Stimulated activated memory B cell treated with anti-CD40 and anti-IgM and Interleukin-4, amounts not matched to agents 10 μg/mL and 1 μg/mL and 100 μg/mL, for 72 hours (primary cell): ENCODE results near the gene SYT8.

Experiments used
- ATAC-seq: fragments of 150-1000 bp; cut with Tn5 transposase; 2 replicates; pipeline ENCODE4 v1.10.0; 2021
- H3K27ac Mint-ChIP-seq: one replicate; pipeline ENCODE4 v1.8.0; 2022; ENCODE audit warnings: mild to moderate bottlenecking, mixed read lengths
- H3K27me3 Mint-ChIP-seq: one replicate; pipeline ENCODE4 v1.8.0; 2022; ENCODE audit warnings: mixed read lengths
- H3K36me3 Mint-ChIP-seq: one replicate; pipeline ENCODE4 v1.8.0; 2022; ENCODE audit warnings: mixed read lengths
- H3K4me1 Mint-ChIP-seq: one replicate; pipeline ENCODE4 v1.8.0; 2022; ENCODE audit warnings: mixed read lengths
- H3K4me3 Mint-ChIP-seq: one replicate; pipeline ENCODE4 v1.8.0; 2022; ENCODE audit warnings: mild to moderate bottlenecking, moderate library complexity, mixed read lengths
- H3K9me3 Mint-ChIP-seq: one replicate; pipeline ENCODE4 v1.8.0; 2022; ENCODE audit warnings: mixed read lengths

SYT8 gene

DNA sequence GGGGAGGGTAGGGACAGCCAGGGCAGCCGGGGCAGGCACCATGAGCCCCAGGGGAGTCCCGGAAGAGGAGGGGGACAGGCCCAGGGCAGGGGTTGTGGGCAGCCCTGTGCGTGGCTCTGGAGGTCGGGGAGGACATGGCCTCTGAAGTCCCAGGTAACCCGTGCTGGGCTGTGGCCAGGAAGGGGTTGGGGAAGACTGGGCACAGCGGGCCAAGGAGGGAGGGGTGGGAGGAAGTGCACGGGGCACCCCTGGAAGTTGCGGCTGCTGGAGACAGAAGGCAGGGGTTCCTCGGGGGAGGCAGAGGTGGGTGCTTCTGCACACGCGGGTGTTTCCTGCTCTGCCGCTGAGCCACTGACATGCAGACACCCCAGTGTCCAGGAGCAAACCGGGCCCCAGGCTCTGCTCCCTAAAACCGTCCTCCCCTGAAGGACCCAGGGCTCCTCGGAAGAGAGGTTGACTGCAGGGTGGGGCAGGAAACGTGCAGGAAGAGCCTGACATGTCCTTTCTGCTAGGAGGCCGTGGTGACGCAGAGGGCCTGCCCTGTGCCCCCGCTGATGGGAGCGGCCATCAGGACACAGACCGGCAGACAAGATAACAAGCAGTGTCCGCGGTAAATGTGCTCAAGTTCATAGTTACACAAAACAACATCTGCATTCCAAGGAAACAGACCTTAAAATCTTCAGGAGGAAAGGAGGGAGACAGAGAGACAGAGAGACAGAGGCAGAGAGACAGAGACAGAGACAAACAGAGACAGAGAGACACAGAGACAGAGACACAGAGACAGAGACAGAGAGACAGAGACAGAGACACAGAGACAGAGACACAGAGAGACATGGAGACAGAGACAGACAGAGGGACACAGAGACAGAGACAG, 9.7 kb downstream of the SYT8 start:
- H3K4me1 Mint-ChIP-seq, result peaks cover 91% of the 10 kb centered on the region
- H3K27me3 Mint-ChIP-seq, result no peaks in the 10 kb centered on the region
- H3K4me3 Mint-ChIP-seq, result peak overlapping the region; percentile 10
- H3K36me3 Mint-ChIP-seq, result no peaks in the 10 kb centered on the region
- ATAC-seq, result no peak
- no peaks in the 10 kb centered on the region for H3K9me3 Mint-ChIP-seq
- H3K27ac Mint-ChIP-seq, result peak overlapping the region; percentile 75

DNA sequence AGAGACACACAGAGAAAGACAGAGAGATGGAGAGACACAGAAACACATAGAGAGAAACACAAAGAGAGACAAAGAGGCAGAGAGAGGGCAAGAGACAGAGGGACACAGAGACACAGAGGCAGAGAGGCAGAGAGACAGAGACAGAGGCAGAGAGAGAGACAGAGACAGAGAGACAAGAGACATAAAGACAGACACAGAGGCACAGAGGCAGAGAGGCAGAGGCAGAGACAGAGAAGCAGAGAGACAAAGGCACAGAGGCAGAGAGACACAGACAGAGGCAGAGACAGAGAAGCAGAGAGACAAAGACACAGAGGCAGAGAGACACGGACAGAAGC, 10.3 kb downstream of the SYT8 start:
- no peak for ATAC-seq
- H3K27ac Mint-ChIP-seq, result peak overlapping the region; percentile 75
- H3K4me1 Mint-ChIP-seq, result peaks cover 91% of the 10 kb centered on the region
- H3K4me3 Mint-ChIP-seq, result peak overlapping the region; percentile 10
- H3K27me3 Mint-ChIP-seq, result no peaks in the 10 kb centered on the region
- H3K36me3 Mint-ChIP-seq, result no peaks in the 10 kb centered on the region
- no peaks in the 10 kb centered on the region for H3K9me3 Mint-ChIP-seq

DNA sequence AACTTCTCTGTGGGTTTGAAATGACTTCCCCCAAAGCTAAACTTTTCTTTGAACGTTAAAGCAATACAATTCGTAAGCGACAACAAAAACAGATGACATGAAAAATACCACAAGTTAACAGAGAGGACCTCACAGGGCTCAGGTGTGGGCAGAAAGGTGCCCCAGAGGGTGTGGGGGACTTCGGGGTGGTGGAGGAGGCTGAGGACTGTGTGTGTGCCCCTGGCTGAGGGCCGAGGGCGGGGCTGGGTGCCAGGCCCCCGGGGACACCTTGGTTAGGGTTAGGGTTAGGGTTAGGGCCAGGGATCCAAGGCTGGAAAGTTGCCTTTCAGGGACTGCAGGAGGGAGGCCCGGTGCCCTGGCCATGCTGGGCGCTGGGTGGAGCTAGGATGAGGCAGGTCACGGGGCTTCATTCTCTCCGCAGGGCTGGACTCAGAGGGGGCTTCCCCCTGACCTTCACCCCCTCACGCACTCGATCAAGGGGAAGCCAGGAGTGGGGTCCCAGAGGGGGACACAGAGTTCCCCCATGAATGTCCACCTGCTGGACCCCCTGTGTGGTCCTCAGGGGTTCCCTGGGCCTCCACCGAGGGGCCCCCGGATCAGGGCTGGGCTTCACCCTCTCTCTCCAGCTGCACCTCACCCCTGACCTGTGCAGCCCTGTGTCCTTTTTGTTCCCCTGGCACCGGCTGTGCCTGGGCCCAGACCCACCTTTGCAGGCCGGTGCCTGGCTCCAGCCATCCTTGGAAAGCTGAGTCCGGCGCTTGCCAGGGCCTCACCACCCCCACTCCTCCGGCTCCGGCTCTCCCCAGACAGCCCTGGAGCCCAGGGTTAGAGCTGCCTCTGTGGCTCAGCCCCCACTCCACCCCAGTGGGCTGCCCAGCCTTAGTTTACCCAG, 11.0 kb downstream of the SYT8 start:
- H3K4me3 Mint-ChIP-seq, result no peak overlapping the region
- H3K4me1 Mint-ChIP-seq, result peaks cover 91% of the 10 kb centered on the region
- ATAC-seq, result no peak
- no peaks in the 10 kb centered on the region for H3K36me3 Mint-ChIP-seq
- peak overlapping the region; percentile 99 for H3K27ac Mint-ChIP-seq
- no peaks in the 10 kb centered on the region for H3K27me3 Mint-ChIP-seq
- H3K9me3 Mint-ChIP-seq, result no peaks in the 10 kb centered on the region

DNA sequence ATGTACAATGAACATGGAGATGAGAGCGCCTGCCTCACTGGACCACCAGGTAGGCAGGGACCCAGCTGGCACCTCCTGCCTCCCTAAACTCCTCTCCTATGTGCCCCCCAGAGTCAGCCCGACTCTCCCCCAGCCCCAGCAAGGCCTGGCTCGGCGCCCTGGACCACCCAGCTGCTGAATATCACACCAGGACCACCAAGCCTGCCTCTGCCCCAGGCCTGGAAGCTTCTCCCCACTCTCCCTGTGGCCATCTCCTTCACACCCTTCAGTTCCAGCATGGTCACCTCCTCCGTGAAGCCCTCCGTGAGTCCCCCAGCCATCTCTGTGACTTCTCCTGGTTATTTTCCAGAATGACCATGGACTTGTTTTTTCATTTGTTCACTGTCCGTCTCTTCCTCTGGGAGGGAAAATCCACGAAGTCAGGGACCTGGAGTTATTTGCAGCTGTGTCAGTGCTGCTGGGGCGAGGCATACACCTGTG, 11.7 kb downstream of the SYT8 start:
- H3K27me3 Mint-ChIP-seq, result no peaks in the 10 kb centered on the region
- no peaks in the 10 kb centered on the region for H3K9me3 Mint-ChIP-seq
- H3K4me1 Mint-ChIP-seq, result peaks cover 91% of the 10 kb centered on the region
- H3K27ac Mint-ChIP-seq, result peak overlapping the region; percentile 99
- no peak for ATAC-seq
- no peaks in the 10 kb centered on the region for H3K36me3 Mint-ChIP-seq
- no peak overlapping the region for H3K4me3 Mint-ChIP-seq

DNA sequence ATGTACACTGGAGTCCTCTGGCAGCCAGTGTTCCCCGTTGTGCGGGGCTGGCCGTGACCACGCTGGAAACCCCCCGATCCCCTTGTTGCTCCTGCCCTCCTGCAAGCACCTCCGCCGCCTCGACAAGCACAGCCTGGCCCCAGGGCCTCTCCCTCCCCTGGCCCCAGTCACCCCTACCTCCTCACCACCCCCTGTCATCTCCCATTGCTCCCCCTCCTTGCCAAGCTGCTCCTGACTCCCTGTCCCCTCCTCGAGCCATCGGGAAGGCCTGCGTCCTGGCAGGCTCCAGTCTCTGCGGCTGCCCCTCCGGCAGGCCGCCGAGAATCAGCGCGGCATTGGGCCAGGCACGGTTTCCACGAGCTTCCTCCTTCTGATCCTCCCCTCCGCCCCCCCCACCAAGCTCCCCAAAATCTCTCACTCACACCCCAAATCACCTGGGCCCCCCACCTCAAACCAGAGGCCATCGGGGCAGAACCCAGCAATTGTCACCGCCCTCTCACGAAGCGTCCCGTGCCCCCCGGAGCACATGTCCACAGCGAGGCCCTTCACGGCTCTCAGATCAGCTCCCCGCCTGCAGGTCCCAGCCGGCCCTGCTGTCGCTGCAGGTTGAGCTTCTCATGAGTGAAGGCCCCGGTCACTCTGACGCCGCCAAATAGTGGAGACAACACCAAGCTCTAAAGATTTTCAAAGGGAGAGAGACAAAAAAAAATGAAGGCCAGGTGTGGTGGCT, 12.4 kb downstream of the SYT8 start:
- Mint-ChIP-seq H3K27ac (peak overlapping the region; percentile 99), H3K4me1 (peaks cover 96% of the 10 kb centered on the region), H3K36me3 (no peaks in the 10 kb centered on the region), H3K9me3 (no peaks in the 10 kb centered on the region), H3K4me3 (no peak overlapping the region), H3K27me3 (no peaks in the 10 kb centered on the region)
- no peak for ATAC-seq

DNA sequence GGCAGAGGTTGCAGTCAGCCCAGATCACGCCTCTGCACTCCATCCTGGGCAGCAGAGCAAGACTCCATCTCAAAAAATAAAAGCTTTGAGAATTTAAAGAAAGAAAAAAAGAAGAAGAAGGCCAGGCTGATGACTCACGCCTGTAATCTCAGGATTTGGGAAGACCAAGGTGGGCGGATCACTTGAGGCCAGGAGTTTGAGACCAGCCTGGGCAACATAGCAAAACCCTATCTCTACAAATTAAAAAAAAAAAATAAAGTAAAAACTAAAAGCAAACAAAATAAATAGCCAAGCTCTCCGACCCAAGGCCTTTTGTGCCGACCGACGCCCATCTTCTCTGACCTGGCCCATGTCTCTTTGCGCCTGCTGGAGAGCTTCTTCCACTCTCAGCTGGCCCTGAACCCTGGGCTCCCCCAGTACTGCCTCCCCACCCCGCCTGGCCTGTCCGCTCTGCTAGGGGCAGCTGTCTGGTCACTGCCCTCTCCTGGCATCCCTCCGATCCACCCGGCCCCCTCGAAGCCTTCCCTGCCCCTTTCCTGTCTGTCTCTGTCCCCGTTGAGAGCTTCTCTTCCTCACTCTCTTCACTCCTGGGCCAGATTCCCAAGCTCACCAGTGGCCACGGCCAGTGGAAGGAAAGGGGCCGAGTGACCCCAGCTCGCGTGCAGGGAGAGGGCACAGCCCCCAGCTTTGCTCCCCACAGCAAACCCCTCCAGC, 13.3 kb downstream of the SYT8 start:
- H3K36me3 Mint-ChIP-seq, result peaks cover 4% of the 10 kb centered on the region
- H3K27ac Mint-ChIP-seq, result peak overlapping the region; percentile 99
- peaks cover 100% of the 10 kb centered on the region for H3K4me1 Mint-ChIP-seq
- no peak for ATAC-seq
- H3K9me3 Mint-ChIP-seq, result no peaks in the 10 kb centered on the region
- no peak overlapping the region for H3K4me3 Mint-ChIP-seq
- no peaks in the 10 kb centered on the region for H3K27me3 Mint-ChIP-seq

DNA sequence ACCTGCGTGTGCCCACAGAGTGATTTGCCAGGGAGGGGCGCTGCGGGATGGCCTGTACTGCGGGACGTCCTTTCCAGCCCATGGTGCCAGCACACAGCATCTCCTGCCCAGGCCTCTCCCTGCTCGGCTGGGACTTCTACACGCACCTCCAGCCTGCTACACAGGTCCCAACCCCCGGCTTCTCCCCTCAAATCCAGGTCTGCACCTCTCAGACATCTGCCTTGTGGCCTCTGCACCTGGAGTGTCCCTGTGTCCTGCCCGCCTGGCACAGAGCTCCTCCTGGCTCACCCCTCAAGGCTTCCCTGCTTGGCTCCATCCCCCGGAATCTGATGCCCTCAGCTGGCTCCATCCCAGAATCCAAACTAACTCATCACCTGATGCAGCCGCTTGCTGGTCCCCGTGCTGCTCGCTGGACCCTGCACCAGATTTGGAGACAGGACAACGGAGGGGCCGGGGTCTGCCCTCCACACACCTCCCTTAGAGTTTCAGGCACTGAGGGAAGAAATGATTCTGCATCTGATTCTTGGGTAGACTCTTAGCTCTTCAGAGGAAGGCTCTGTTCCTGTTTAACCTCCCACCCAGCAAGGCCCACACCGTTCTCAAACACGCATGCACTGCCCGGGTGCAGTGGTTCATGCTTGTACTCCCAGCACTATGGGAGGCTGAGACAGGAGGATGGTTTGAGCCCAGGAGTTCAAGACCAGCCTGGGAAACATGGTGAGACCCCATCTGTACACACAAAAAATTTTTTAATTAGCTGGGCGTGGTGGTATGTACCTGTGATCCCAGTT, 14.0 kb downstream of the SYT8 start:
- H3K4me1 Mint-ChIP-seq, result peaks cover 93% of the 10 kb centered on the region
- no peaks in the 10 kb centered on the region for H3K27me3 Mint-ChIP-seq
- H3K4me3 Mint-ChIP-seq, result no peak overlapping the region
- peaks cover 9% of the 10 kb centered on the region for H3K36me3 Mint-ChIP-seq
- H3K27ac Mint-ChIP-seq, result peak overlapping the region; percentile 99
- no peak for ATAC-seq
- no peaks in the 10 kb centered on the region for H3K9me3 Mint-ChIP-seq

DNA sequence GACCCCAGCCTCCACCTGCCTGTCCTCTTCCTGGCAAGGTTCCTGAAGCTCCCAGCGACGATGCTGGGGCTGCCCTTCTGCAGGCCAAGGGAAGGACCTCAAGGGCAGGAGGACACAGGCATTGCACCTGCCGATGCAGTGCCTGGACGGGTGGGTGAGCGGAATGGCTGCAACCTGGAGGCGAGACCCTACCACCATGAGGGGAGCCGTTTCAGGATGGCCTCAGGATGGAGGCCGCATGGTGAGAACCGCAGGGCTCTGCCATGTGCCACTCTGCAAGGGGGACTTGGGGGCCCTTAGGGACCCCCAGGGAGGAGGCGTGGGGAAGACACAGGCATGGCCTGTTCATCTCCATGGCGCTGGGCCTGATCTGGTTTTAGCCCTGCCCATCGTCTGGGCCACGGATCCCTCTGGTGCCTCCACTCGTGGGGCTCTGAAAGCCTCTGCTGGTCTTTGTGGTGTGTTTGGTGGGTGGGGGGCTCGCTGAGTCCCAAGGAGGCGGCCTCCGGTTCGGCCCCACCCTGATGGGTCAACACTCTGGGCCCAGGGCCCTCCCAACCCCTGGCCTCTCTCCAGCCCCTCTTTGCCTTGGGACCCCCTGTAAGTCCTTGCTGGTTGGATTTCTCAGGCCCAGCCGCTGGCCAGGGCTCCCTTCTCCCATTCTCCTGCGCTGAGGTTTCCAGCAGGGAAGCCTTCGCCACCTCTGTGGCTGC, 16.8 kb downstream of the SYT8 start:
- peaks cover 79% of the 10 kb centered on the region for H3K4me1 Mint-ChIP-seq
- peak overlapping the region; percentile 99 for H3K27ac Mint-ChIP-seq
- H3K27me3 Mint-ChIP-seq, result no peaks in the 10 kb centered on the region
- no peak for ATAC-seq
- no peaks in the 10 kb centered on the region for H3K9me3 Mint-ChIP-seq
- peak overlapping the region; percentile 99 for H3K4me3 Mint-ChIP-seq
- peaks cover 17% of the 10 kb centered on the region for H3K36me3 Mint-ChIP-seq

DNA sequence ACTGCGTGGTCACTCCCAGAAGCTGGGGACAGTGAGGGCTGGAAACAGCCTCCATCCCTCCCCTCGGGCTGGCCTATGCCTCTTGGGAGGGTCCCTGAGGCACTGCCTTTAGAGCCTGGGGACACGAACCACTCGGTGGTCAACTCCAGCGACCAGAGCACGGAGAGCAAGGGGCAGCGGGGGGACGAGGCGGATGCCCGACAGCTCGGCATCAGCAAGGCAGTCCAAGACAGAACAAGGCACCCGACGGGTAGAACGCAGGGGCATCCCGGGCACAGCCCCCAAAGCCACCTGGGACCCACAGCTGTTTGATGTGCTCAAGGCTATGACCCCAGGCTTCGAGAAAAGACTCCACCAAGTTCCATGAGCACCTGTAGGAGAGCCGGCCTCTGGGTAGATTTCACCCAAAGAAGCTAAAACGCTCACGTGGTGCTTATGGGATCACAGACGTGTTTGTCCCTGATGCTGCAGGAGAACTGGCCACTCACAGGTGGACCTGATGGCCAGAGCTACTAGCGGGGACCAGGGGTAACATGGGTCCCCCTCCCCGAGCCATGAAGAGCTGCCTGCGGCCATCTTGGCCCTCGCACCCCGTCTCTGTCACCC, 17.6 kb downstream of the SYT8 start:
- no peaks in the 10 kb centered on the region for H3K27me3 Mint-ChIP-seq
- no peak for ATAC-seq
- peak overlapping the region; percentile 99 for H3K27ac Mint-ChIP-seq
- H3K36me3 Mint-ChIP-seq, result peaks cover 17% of the 10 kb centered on the region
- no peaks in the 10 kb centered on the region for H3K9me3 Mint-ChIP-seq
- H3K4me3 Mint-ChIP-seq, result peak overlapping the region; percentile 99
- peaks cover 71% of the 10 kb centered on the region for H3K4me1 Mint-ChIP-seq

DNA sequence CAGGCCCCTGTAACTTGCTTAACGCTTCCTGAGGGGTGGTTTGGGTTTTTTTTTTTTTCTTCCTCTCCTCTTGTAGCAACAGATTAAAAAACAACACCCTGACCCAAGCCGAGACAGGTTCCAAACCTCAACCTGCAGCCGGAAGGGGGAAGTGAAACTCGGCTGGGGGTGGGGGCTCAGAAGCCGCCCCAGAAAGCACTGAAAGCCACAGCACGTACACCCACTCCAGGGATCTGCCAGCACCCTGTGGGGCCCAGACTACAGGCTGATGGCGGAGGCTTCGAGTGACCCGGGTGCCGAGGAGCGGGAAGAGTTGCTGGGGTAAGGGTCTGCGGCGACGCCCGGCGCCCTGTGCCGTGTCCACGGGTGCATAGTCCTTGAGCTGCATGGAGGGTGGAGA, 18.1 kb downstream of the SYT8 start, which contains the start of gene LSP1:
TSS of gene LSP1 (plus strand) at position 208 of the 400 bp plus-strand sequence. CDS start at position 269, 61 bp downstream.
- Mint-ChIP-seq H3K27me3 (no peaks in the 10 kb centered on the region), H3K4me3 (peak within 1 kb of the TSS; percentile 99), H3K4me1 (peaks cover 66% of the 10 kb centered on the region), H3K36me3 (peaks cover 17% of the 10 kb centered on the region), H3K27ac (peak within 1 kb of the TSS; percentile 99), H3K9me3 (no peaks in the 10 kb centered on the region)
- peak; percentile 81 for ATAC-seq

DNA sequence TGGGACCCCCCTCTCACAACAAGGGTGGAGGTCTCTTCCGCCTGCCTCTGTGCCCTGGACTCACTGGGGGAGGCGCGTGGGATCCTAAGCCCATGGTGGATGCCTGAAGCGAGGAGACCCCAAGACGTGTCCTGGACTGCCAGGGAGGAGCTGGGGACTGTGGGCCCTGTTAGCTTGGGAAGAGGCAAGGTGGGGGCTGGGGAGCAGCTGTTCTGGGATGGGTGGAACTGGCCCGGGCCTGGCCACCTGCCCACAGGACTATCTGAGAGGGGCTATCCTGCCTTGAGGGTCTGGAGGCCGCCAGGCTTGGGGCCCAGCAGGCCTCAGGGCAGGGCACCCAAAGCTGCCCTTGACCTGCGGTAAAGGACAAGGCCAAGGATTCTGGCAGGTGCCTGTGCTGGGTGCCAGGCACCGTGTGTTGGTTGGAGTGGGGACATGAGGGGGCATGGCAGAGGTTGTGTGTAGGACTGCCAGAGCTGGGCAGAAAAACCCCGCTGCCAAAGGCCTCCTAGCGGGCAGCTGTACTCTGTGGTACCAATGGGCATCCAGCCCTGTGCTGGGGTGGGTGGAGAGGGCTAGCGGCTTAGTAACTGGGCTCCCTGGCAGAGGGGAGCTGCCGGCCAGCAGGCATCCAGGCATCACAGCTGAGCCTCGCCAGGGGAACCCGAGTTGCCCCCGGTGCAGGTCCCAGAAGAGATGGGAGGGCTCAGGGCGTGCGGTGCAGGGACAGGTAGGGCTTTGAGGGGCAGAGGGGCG, 18.8 kb downstream of the SYT8 start:
- Mint-ChIP-seq H3K4me3 (peak overlapping the region; percentile 99), H3K27ac (peak overlapping the region; percentile 99), H3K36me3 (peaks cover 17% of the 10 kb centered on the region), H3K4me1 (peaks cover 59% of the 10 kb centered on the region), H3K27me3 (no peaks in the 10 kb centered on the region), H3K9me3 (no peaks in the 10 kb centered on the region)
- no peak for ATAC-seq

DNA sequence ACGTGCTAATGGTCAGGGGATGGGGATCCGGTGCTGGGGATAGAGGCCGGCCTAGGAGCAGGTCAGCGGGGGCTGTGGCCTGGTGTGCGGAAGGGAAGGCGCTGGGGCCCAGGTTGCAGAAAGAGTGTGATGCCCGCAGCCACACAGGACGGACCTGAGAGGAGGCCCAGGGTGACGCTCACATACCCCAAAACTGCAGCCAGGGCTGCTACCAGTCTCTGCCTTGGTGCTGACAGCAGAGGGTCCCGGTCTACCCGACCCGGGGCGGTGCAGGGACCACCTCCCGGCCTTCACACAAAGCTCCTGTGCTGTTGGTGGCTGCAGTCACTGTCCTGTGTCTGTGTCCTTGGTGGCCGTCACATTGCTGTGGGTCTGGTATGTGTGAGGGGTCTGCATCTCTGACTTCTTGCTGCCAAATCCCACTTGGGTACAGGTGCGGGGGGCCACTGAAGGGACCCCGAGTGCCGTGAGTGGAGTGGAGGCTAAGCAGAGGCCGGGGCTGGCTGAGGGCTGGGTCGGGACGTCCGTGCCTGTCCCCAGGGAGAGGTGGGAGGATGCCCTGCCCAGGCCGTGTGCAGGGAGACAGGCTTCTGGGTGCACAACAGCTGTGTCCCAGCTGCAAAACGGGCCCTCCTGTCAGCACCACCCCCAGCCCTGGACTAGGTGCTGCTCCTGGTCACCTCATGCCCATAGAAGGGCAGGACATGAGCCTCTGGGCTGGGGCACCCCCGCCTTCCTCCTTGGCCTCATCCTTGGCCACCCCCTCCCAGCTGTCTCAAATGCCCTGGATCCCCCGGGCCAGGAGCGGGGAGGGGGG, 19.6 kb downstream of the SYT8 start:
- no peaks in the 10 kb centered on the region for H3K9me3 Mint-ChIP-seq
- peak; percentile 70 for ATAC-seq
- peaks cover 51% of the 10 kb centered on the region for H3K4me1 Mint-ChIP-seq
- peak overlapping the region; percentile 99 for H3K27ac Mint-ChIP-seq
- peak overlapping the region; percentile 99 for H3K4me3 Mint-ChIP-seq
- no peaks in the 10 kb centered on the region for H3K27me3 Mint-ChIP-seq
- peaks cover 17% of the 10 kb centered on the region for H3K36me3 Mint-ChIP-seq
